Thymus (tissue), 11 donors: ENCODE measurements around the gene CREB5. TPM values are rescaled to one million over a fixed set of nuclear protein-coding genes. Genes with fewer than 3 reads are reported as not detected.

ENCODE experiments used
- DNase-seq, 9 donors: peaks; one replicate each; pipeline ENCODE4 v3.0.0-alpha.2; 2013; ENCODE audit warnings: low spot score in 9 of 9, low read depth in 6 of 9, missing footprints in 1 of 9
- H3K27ac ChIP-seq, 2 donors: one replicate each; pipeline ENCODE4 v1.5.1; 2013; ENCODE audit warnings: control low read depth in 1 of 2, low read depth in 1 of 2, low read length in 1 of 2, mild to moderate bottlenecking in 1 of 2, moderate library complexity in 1 of 2
- H3K27me3 ChIP-seq, 2 donors: one replicate each; pipeline ENCODE4 v1.5.1; 2013; ENCODE audit warnings: low read length in 1 of 2; ENCODE audit not compliant: control insufficient read depth in 2 of 2, insufficient read depth in 1 of 2
- H3K36me3 ChIP-seq, 2 donors: one replicate each; pipeline ENCODE4 v1.5.1; 2013; ENCODE audit warnings: low read length in 1 of 2, mild to moderate bottlenecking in 1 of 2, moderate library complexity in 1 of 2; ENCODE audit not compliant: control insufficient read depth in 2 of 2, insufficient read depth in 2 of 2
- H3K4me1 ChIP-seq, 2 donors: one replicate each; pipeline ENCODE4 v1.5.1; 2013; ENCODE audit warnings: low read length in 2 of 2; ENCODE audit not compliant: control insufficient read depth in 2 of 2, insufficient read depth in 2 of 2
- H3K4me3 ChIP-seq, 2 donors: one replicate each; pipeline ENCODE4 v1.5.1; 2013; ENCODE audit warnings: low read length in 2 of 2, control low read depth in 1 of 2, mild to moderate bottlenecking in 1 of 2
- H3K9me3 ChIP-seq, 2 donors: one replicate each; pipeline ENCODE4 v1.5.1; 2013; ENCODE audit warnings: low read length in 1 of 2, mild to moderate bottlenecking in 1 of 2; ENCODE audit not compliant: control insufficient read depth in 2 of 2, insufficient read depth in 1 of 2
- WGBS: extraction: QIAGEN DNeasy Blood & Tissue Kit; methylation state at CpG from one replicate; pipeline ENCODE4 v1.1.7; 2013; 5-methylcytosine and 5-hydroxymethylcytosine counted together
- polyA plus RNA-seq: library from polyadenylated mRNA; stranded (reverse); fragments of 200-250 nt; gene quantifications from one replicate; pipeline ENCODE4 v1.2.3, GENCODE V29; 2013
- total RNA-seq: library from RNA; stranded (reverse); fragments of 120-200 nt; gene quantifications from one replicate; pipeline ENCODE4 v1.2.4, GENCODE V29; 2013
- donor health status: healthy.

The CREB5 gene
- total and polyA plus RNA-seq, 2 donors: 1.1 to 5.4 TPM

- Histone ChIP-seq H3K27me3 (no peaks in the 10 kb centered on the region), H3K36me3 (no peaks in the 10 kb centered on the region), H3K4me3 (no peak overlapping the region), H3K27ac (no peak overlapping the region), H3K9me3 (no peaks in the 10 kb centered on the region), H3K4me1 (no peaks in the 10 kb centered on the region)
- DNase-seq: no peak
- 83% methylated on average over 2 of the region's 2 CpGs for WGBS
These were observed 380.5 kb downstream of the CREB5 start for GRCh38 chr7:28792858-28793257.

- Histone ChIP-seq H3K27me3 (no peaks in the 10 kb centered on the region), H3K4me1 (no peaks in the 10 kb centered on the region), H3K9me3 (no peaks in the 10 kb centered on the region), H3K36me3 (no peaks in the 10 kb centered on the region), H3K4me3 (no peak overlapping the region), H3K27ac (no peak overlapping the region)
- WGBS: 97% methylated on average over 9 of the region's 9 CpGs
- DNase-seq: no peak
These were observed 381.2 kb downstream of the CREB5 start for GRCh38 chr7:28793381-28794085.

- DNase-seq: no peak
- Histone ChIP-seq H3K4me3 (no peak overlapping the region), H3K36me3 (no peaks in the 10 kb centered on the region), H3K9me3 (no peaks in the 10 kb centered on the region), H3K27me3 (no peaks in the 10 kb centered on the region), H3K4me1 (no peaks in the 10 kb centered on the region), H3K27ac (no peak overlapping the region)
- 95% methylated on average over 15 of the region's 15 CpGs for WGBS
These were observed 386.0 kb downstream of the CREB5 start for GRCh38 chr7:28798274-28798673.

GRCh38 chr7:28799619-28800018, 387.3 kb downstream of the CREB5 start:
- H3K4me1 ChIP-seq: no peaks in the 10 kb centered on the region
- WGBS: 85% methylated on average over 1 of the region's 1 CpG
- no peaks in the 10 kb centered on the region for H3K36me3 ChIP-seq
- H3K27me3 ChIP-seq: no peaks in the 10 kb centered on the region
- no peaks in the 10 kb centered on the region for H3K9me3 ChIP-seq
- H3K27ac ChIP-seq: no peak overlapping the region
- DNase-seq: no peak
- no peak overlapping the region for H3K4me3 ChIP-seq

GRCh38 chr7:28800150-28800549, 387.8 kb downstream of the CREB5 start:
- Histone ChIP-seq H3K4me3 (no peak overlapping the region), H3K4me1 (no peaks in the 10 kb centered on the region), H3K27ac (no peak overlapping the region), H3K36me3 (no peaks in the 10 kb centered on the region), H3K9me3 (no peaks in the 10 kb centered on the region), H3K27me3 (no peaks in the 10 kb centered on the region)
- DNase-seq: no peak
- WGBS: 96% methylated on average over 7 of the region's 7 CpGs

- no peak for DNase-seq
- Histone ChIP-seq H3K27me3 (no peaks in the 10 kb centered on the region), H3K9me3 (no peaks in the 10 kb centered on the region), H3K27ac (no peak overlapping the region), H3K36me3 (no peaks in the 10 kb centered on the region), H3K4me3 (no peak overlapping the region), H3K4me1 (no peaks in the 10 kb centered on the region)
- 96% methylated on average over 5 of the region's 5 CpGs for WGBS
These were observed 390.1 kb downstream of the CREB5 start for GRCh38 chr7:28802450-28802849.

- Histone ChIP-seq H3K27ac (no peak overlapping the region), H3K36me3 (no peaks in the 10 kb centered on the region), H3K9me3 (no peaks in the 10 kb centered on the region), H3K4me3 (no peak overlapping the region), H3K4me1 (no peaks in the 10 kb centered on the region), H3K27me3 (no peaks in the 10 kb centered on the region)
- WGBS: 97% methylated on average over 8 of the region's 8 CpGs
- no peak for DNase-seq
These were observed 391.8 kb downstream of the CREB5 start for GRCh38 chr7:28804157-28804556.

GRCh38 chr7:28804990-28805389, 392.7 kb downstream of the CREB5 start:
- Histone ChIP-seq H3K36me3 (no peaks in the 10 kb centered on the region), H3K4me1 (no peaks in the 10 kb centered on the region), H3K4me3 (no peak overlapping the region), H3K9me3 (no peaks in the 10 kb centered on the region), H3K27me3 (no peaks in the 10 kb centered on the region), H3K27ac (no peak overlapping the region)
- WGBS: 95% methylated on average over 4 of the region's 4 CpGs
- DNase-seq: no peak

- H3K4me3 ChIP-seq: no peak overlapping the region
- 95% methylated on average over 7 of the region's 7 CpGs for WGBS
- H3K4me1 ChIP-seq: no peaks in the 10 kb centered on the region
- no peaks in the 10 kb centered on the region for H3K27me3 ChIP-seq
- no peak for DNase-seq
- no peaks in the 10 kb centered on the region for H3K9me3 ChIP-seq
- H3K27ac ChIP-seq: no peak overlapping the region
- H3K36me3 ChIP-seq: no peaks in the 10 kb centered on the region
These were observed 394.5 kb downstream of the CREB5 start for GRCh38 chr7:28806841-28807240.
